K562 (cell line): ENCODE data around the gene KLHL22. TPM values are rescaled to one million over a fixed set of nuclear protein-coding genes. Genes with fewer than 3 reads are reported as not detected.

Source experiments
- ATAC-seq: fragments of 200-7000 bp; cut with Tn5 transposase; 3 replicates; pipeline ENCODE4 v1.9.1; 2020; ENCODE audit warnings: moderate library complexity
- BruUV-seq: library from RNA; stranded (reverse); fragments of 400-500 nt; replicated peaks from 2 replicates; lab custom pipeline; 2021; lab: Mats Ljungman, UMichigan
- CTCF ChIA-PET: fragments of 300-600 bp; formaldehyde crosslinking; extraction: SDS; loops from one replicate; lab custom pipeline; 2021; ENCODE audit warnings: low intra/inter-chr PET ratio; lab: Yijun Ruan, JAX
- POLR2A ChIA-PET: fragments of 300-600, 350-650 bp; sonication (Branson Sonifier 250); formaldehyde crosslinking; extraction: SDS; loops from one replicate; lab custom pipeline; 2021; ENCODE audit warnings: antibody characterized with exemption, inconsistent platforms; lab: Yijun Ruan, JAX
- DNase-seq, 4 experiments: peaks; one replicate each; pipeline versions ENCODE4 v3.0.0 to v3.0.0-alpha.2; 2011 to 2018; ENCODE audit warnings: low spot score in 3 of 4, mixed read lengths in 3 of 4; ENCODE audit errors: extremely low read depth in 1 of 4
- FAIRE-seq: peaks from 2 replicates; lab custom pipeline; 2011; peaks lifted over from hg19 to GRCh38; lab: Jason Lieb, UNC
- H2AFZ ChIP-seq: 2 replicates; pipeline ENCODE4 v1.6.0; 2011; ENCODE audit warnings: low read depth, low read length, control low read depth, inconsistent platforms
- H3K27ac ChIP-seq: fragments of 200-600 bp; 3 replicates; pipeline ENCODE4 v1.8.0; 2011; ENCODE audit warnings: low read depth, mild to moderate bottlenecking, control low read depth, inconsistent platforms, low read length, moderate library complexity, mixed read lengths; ENCODE audit errors: extremely low read depth
- H3K27me3 ChIP-seq, 2 experiments: fragments of 300-600 bp in 1 of 2; 2 replicates in 1 of 2; 3 replicates in 1 of 2; pipeline versions ENCODE4 v1.6.0 to v1.8.0; 2011; ENCODE audit warnings: inconsistent platforms in 2 of 2, low read length in 2 of 2, mild to moderate bottlenecking in 1 of 2, mixed read lengths in 1 of 2, moderate library complexity in 1 of 2; ENCODE audit not compliant: control insufficient read depth in 2 of 2, insufficient read depth in 2 of 2
- H3K36me3 ChIP-seq: fragments of 300-600 bp; 3 replicates; pipeline ENCODE4 v1.8.0; 2011; ENCODE audit warnings: mild to moderate bottlenecking, low read length, inconsistent platforms; ENCODE audit not compliant: control insufficient read depth, insufficient read depth
- H3K4me1 ChIP-seq, 2 experiments: fragments of 200-600 bp in 1 of 2; replicated peaks in 1 of 2; 2 replicates in 1 of 2; 3 replicates in 1 of 2; pipeline versions ENCODE4 v1.5.1 to v1.8.0; 2011; ENCODE audit warnings: inconsistent platforms in 2 of 2, low read length in 2 of 2, mild to moderate bottlenecking in 1 of 2, mixed read lengths in 1 of 2, moderate library complexity in 1 of 2; ENCODE audit not compliant: control insufficient read depth in 2 of 2, insufficient read depth in 2 of 2
- H3K4me2 ChIP-seq: 2 replicates; pipeline ENCODE4 v1.6.1; 2011; ENCODE audit warnings: low read length, control low read depth, inconsistent platforms, mixed read lengths; ENCODE audit not compliant: insufficient read depth
- H3K4me3 ChIP-seq: fragments of 200-600 bp; sonication (generic), shearing (Covaris generic); 2 replicates; pipeline ENCODE4 v1.5.1; 2016; ENCODE audit warnings: control low read depth, inconsistent platforms
- H3K79me2 ChIP-seq: fragments of 200-600 bp; 3 replicates; pipeline ENCODE4 v1.8.0; 2011; ENCODE audit warnings: low read length, inconsistent platforms; ENCODE audit not compliant: control insufficient read depth, insufficient read depth
- H3K9ac ChIP-seq, 2 experiments: 2 replicates each; pipeline versions ENCODE4 v1.6.0 to v1.6.1; 2011; ENCODE audit warnings: low read depth in 2 of 2, low read length in 2 of 2, control low read depth in 1 of 2, inconsistent platforms in 1 of 2, mild to moderate bottlenecking in 1 of 2, mixed read lengths in 1 of 2; ENCODE audit not compliant: insufficient read depth in 1 of 2
- H3K9me1 ChIP-seq: one replicate; pipeline ENCODE4 v1.6.0; 2011; ENCODE audit warnings: inconsistent platforms, mild to moderate bottlenecking, low read length, moderate library complexity; ENCODE audit not compliant: control insufficient read depth, insufficient read depth
- H3K9me3 ChIP-seq: replicated peaks from 2 replicates; pipeline ENCODE4 v1.5.1; 2011; ENCODE audit warnings: low read depth, low read length, inconsistent platforms; ENCODE audit not compliant: control insufficient read depth, insufficient read depth
- H4K20me1 ChIP-seq: replicated peaks from 2 replicates; pipeline ENCODE4 v1.6.1; 2011; ENCODE audit warnings: low read length, inconsistent platforms, mixed read lengths; ENCODE audit not compliant: control insufficient read depth, insufficient read depth
- EZH2 ChIP-seq: IDR thresholded peaks from 2 replicates; pipeline ENCODE4 v1.6.1; 2012; ENCODE audit warnings: low read depth, mild to moderate bottlenecking, inconsistent platforms, low read length, borderline replicate concordance
- FOXA3 ChIP-seq, 2 experiments: fragments of 450-650 bp in 1 of 2; sonication (generic) in 1 of 2; formaldehyde crosslinking; IDR thresholded peaks in 1 of 2; conservative IDR thresholded peaks in 1 of 2; 2 replicates each; pipeline versions ENCODE4 v1.4.0 to v1.8.0; 2020 to 2022; ENCODE audit warnings: mild to moderate bottlenecking in 2 of 2, missing genetic modification reagents in 1 of 2
- GATAD2A ChIP-seq: fragments of 450-650 bp; IDR thresholded peaks from 2 replicates; pipeline ENCODE4 v1.6.1; 2017
- ILK ChIP-seq: fragments of 450-650 bp; IDR thresholded peaks from 2 replicates; pipeline ENCODE4 v1.6.1; 2016; ENCODE audit warnings: missing genetic modification characterization, low read depth, mild to moderate bottlenecking, missing compliant biosample characterization, moderate library complexity, borderline replicate concordance
- OTX1 ChIP-seq: fragments of 450-650 bp; formaldehyde crosslinking; IDR thresholded peaks from 2 replicates; pipeline ENCODE4 v1.4.0; 2022; ENCODE audit warnings: mild to moderate bottlenecking
- XRCC4 ChIP-seq: IDR thresholded peaks from one replicate; pipeline ENCODE4 v1.6.1; 2011; ENCODE audit not compliant: insufficient read depth, insufficient read length; ENCODE audit errors: extremely low read depth
- ZNF785 ChIP-seq: fragments of 250-450 bp; sonication (Bioruptor Pico); IDR thresholded peaks from 2 replicates; pipeline ENCODE4 v1.4.0; 2020; ENCODE audit warnings: mild to moderate bottlenecking
- WGBS: fragments of 100-300 bp; shearing (Covaris generic); methylation state at CpG from one replicate; pipeline ENCODE4 v1.1.6; 2016; ENCODE audit warnings: low coverage, mixed read lengths; ENCODE audit not compliant: insufficient coverage; ENCODE audit errors: missing lambda C conversion rate; 5-methylcytosine and 5-hydroxymethylcytosine counted together
- in situ Hi-C: fragments of 300-500 bp; cut with MboI; formaldehyde crosslinking; loops from 4 replicates; pipeline ENCODE4 v1.15.0; 2018; ENCODE audit warnings: inconsistent platforms, mixed read lengths
- intact Hi-C: fragments of 100-400 bp; cut with micrococcal nuclease; formaldehyde crosslinking; loops from 2 replicates; pipeline ENCODE4 v1.14.2; 2022
- polyA plus RNA-seq, 8 experiments: library from polyadenylated mRNA; depleted of rRNA in 4 of 8; stranded (reverse) in 5 of 8; unstranded in 3 of 8; fragments of >200 nt; fragmentation: Nextera tagmentation in 2 of 8; fragmentation: Illumina TruSeq in 1 of 8; extraction: Ambion mirVana in 2 of 8; extraction: Trizol in 1 of 8; gene quantifications; 2 replicates each; pipeline versions ENCODE4 v1.2.1 to v1.2.3, GENCODE V29; 2011 to 2014; ENCODE audit warnings: inconsistent platforms in 1 of 8, missing spikeins in 1 of 8
- total RNA-seq, 7 experiments: library from RNA; depleted of rRNA in 6 of 7; stranded (reverse); fragments of >200 nt in 6 of 7; fragmentation: Illumina TruSeq in 2 of 7; extraction: Trizol in 2 of 7; gene quantifications; 2 replicates each; pipeline versions ENCODE4 v1.2.1 to v1.2.3, GENCODE V29; 2011 to 2021; ENCODE audit warnings: low replicate concordance in 1 of 7
- TF ChIP-seq, protein P1 (sequence below): fragments of 250-450 bp; sonication (Bioruptor Pico); IDR thresholded peaks from 2 replicates; pipeline ENCODE4 v1.4.0; 2020; ENCODE audit warnings: mild to moderate bottlenecking
- TF ChIP-seq, protein P2 (sequence below): fragments of 450-650 bp; IDR thresholded peaks from one replicate; pipeline ENCODE4 v1.6.1; 2018; ENCODE audit warnings: mild to moderate bottlenecking, moderate library complexity; ENCODE audit not compliant: partially characterized antibody
- TF ChIP-seq, protein P3 (sequence below): sonication (generic); formaldehyde crosslinking; IDR thresholded peaks from 2 replicates; pipeline ENCODE4 v1.9.0; 2022; ENCODE audit warnings: mild to moderate bottlenecking, missing genetic modification reagents
- TF ChIP-seq, protein P4 (sequence below): fragments of 450-650 bp; IDR thresholded peaks from 2 replicates; pipeline ENCODE4 v1.6.1; 2017; ENCODE audit warnings: mild to moderate bottlenecking, moderate library complexity
- TF ChIP-seq, protein P5 (sequence below): sonication (generic); formaldehyde crosslinking; IDR thresholded peaks from 2 replicates; pipeline ENCODE4 v1.8.1; 2023; ENCODE audit warnings: mild to moderate bottlenecking, missing genetic modification reagents
- TF ChIP-seq, protein P6 (sequence below): fragments of 250-450 bp; sonication (Bioruptor Pico); IDR thresholded peaks from 2 replicates; pipeline ENCODE4 v1.8.0; 2022; ENCODE audit warnings: inconsistent platforms, mild to moderate bottlenecking, moderate library complexity, borderline replicate concordance

The KLHL22 gene
- total and polyA plus RNA-seq, 9 of the 15 experiments (the other 6 are each of a cell fraction or from before 2014, with no cell fraction given): 1.3 to 25.6 (median 15.2) TPM

DNA sequence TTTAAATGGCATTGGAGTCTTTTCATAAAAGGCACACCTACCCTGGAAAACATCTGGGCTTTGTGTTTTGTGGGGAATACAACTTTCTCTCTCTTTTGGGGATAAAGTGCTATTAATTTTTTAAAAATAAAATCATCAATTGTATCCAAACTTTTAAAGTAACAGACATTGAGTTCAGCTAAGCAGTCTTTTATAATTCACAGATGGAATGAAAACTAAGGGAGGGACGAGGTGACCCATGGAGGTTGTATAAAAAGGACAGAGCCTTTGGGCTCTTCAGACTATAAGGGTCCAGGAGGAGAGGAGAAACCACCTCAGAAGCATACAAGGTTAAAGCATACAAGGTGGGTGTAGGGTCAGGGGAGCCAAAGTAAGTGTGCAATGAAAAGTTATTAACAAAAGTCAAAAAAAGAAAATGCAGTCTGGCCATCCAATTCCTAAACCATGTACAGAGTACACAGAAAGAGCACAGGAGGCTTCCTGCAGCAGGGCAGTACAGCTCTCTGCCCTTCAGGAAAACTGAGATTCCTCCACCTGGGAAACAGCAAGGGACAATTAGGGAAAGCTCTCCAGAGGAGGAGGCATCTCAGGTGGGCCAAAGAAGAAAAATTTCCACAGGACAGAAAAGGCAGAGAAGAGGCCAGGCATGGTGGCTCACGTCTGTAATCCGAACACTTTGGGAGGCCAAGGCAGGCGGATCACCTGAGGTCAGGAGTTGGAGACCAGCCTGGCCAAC lies 10.5 kb downstream of the KLHL22 start:
- FAIRE-seq (no peak), DNase-seq (no peak), ATAC-seq (no peak)
- WGBS: 56% methylated on average over 4 of the region's 4 CpGs
- H3K4me3 ChIP-seq: no peak overlapping the region
- intact Hi-C loops (no loop called here), in situ Hi-C loops (no loop called here)
- H3K36me3 ChIP-seq: peaks cover 12% of the 10 kb centered on the region
- no peaks in the 10 kb centered on the region for H3K27me3 ChIP-seq
- no peak overlapping the region for H3K9ac ChIP-seq
- CTCF ChIA-PET: no interaction called here
- H3K9me1 ChIP-seq: peaks cover 13% of the 10 kb centered on the region
- no peak overlapping the region for H3K4me2 ChIP-seq
- POLR2A ChIA-PET: interaction anchor here (0.6 to 9.2 kb wide), 11 partner anchors 8 to 594 kb away, joined by 3 to 74 read pairs (median 6); partner anchors contain the start of genes KLHL22 and MED15
- no peak overlapping the region for H2AFZ ChIP-seq
- no peaks in the 10 kb centered on the region for H3K9me3 ChIP-seq
- H3K27ac ChIP-seq: no peak overlapping the region
- H4K20me1 ChIP-seq: peaks cover 21% of the 10 kb centered on the region
- no TSS peak for BruUV-seq
- H3K4me1 ChIP-seq: peaks cover 0 to 8% of the 10 kb centered on the region in 2 experiments; a peak in 4 of 5 replicates
- H3K79me2 ChIP-seq: no peaks in the 10 kb centered on the region
- TF ChIP-seq FOXA3 (CRISPR knock-in tag; conservative IDR thresholded peaks at IDR 0.05 in 1 of 2, IDR thresholded peaks at IDR 0.05 in 1 of 2) (peak in 1 of 2 experiments; percentile 72; a peak in 2 of 4 replicates), OTX1 (no peak), ILK (no peak), XRCC4 (no peak), EZH2 (no peak), GATAD2A (no peak), ZNF785 (CRISPR knock-in tag) (no peak)
- TF ChIP-seq, protein P1, sequence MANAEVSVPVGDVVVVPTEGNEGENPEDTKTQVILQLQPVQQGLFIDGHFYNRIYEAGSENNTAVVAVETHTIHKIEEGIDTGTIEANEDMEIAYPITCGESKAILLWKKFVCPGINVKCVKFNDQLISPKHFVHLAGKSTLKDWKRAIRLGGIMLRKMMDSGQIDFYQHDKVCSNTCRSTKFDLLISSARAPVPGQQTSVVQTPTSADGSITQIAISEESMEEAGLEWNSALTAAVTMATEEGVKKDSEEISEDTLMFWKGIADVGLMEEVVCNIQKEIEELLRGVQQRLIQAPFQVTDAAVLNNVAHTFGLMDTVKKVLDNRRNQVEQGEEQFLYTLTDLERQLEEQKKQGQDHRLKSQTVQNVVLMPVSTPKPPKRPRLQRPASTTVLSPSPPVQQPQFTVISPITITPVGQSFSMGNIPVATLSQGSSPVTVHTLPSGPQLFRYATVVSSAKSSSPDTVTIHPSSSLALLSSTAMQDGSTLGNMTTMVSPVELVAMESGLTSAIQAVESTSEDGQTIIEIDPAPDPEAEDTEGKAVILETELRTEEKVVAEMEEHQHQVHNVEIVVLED (CRISPR knock-in tag): no peak; the same call in 1 of the 2 replicates
- TF ChIP-seq, protein P2, sequence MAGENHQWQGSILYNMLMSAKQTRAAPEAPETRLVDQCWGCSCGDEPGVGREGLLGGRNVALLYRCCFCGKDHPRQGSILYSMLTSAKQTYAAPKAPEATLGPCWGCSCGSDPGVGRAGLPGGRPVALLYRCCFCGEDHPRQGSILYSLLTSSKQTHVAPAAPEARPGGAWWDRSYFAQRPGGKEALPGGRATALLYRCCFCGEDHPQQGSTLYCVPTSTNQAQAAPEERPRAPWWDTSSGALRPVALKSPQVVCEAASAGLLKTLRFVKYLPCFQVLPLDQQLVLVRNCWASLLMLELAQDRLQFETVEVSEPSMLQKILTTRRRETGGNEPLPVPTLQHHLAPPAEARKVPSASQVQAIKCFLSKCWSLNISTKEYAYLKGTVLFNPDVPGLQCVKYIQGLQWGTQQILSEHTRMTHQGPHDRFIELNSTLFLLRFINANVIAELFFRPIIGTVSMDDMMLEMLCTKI: no peak
- TF ChIP-seq, protein P3, sequence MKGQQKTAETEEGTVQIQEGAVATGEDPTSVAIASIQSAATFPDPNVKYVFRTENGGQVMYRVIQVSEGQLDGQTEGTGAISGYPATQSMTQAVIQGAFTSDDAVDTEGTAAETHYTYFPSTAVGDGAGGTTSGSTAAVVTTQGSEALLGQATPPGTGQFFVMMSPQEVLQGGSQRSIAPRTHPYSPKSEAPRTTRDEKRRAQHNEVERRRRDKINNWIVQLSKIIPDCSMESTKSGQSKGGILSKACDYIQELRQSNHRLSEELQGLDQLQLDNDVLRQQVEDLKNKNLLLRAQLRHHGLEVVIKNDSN: peak; percentile 43; the same call in 1 of the 2 replicates
- TF ChIP-seq, protein P4, sequence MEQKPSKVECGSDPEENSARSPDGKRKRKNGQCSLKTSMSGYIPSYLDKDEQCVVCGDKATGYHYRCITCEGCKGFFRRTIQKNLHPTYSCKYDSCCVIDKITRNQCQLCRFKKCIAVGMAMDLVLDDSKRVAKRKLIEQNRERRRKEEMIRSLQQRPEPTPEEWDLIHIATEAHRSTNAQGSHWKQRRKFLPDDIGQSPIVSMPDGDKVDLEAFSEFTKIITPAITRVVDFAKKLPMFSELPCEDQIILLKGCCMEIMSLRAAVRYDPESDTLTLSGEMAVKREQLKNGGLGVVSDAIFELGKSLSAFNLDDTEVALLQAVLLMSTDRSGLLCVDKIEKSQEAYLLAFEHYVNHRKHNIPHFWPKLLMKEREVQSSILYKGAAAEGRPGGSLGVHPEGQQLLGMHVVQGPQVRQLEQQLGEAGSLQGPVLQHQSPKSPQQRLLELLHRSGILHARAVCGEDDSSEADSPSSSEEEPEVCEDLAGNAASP: no peak
- TF ChIP-seq, protein P5, sequence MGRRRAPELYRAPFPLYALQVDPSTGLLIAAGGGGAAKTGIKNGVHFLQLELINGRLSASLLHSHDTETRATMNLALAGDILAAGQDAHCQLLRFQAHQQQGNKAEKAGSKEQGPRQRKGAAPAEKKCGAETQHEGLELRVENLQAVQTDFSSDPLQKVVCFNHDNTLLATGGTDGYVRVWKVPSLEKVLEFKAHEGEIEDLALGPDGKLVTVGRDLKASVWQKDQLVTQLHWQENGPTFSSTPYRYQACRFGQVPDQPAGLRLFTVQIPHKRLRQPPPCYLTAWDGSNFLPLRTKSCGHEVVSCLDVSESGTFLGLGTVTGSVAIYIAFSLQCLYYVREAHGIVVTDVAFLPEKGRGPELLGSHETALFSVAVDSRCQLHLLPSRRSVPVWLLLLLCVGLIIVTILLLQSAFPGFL (CRISPR knock-in tag): no peak
- TF ChIP-seq, protein P6, sequence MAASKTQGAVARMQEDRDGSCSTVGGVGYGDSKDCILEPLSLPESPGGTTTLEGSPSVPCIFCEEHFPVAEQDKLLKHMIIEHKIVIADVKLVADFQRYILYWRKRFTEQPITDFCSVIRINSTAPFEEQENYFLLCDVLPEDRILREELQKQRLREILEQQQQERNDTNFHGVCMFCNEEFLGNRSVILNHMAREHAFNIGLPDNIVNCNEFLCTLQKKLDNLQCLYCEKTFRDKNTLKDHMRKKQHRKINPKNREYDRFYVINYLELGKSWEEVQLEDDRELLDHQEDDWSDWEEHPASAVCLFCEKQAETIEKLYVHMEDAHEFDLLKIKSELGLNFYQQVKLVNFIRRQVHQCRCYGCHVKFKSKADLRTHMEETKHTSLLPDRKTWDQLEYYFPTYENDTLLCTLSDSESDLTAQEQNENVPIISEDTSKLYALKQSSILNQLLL (CRISPR knock-in tag): peak; percentile 67; the same call in 1 of the 2 replicates
